HepG2 (cell line): Measurements from ENCODE around the gene DMKN. TPM values are rescaled to one million over a fixed set of nuclear protein-coding genes. Genes with fewer than 3 reads are reported as not detected.

ENCODE experiments used
- ARNTL ChIP-seq: sonication (generic); formaldehyde crosslinking; IDR thresholded peaks from 2 replicates; pipeline ENCODE4 v1.4.0; 2020; ENCODE audit warnings: mild to moderate bottlenecking, missing genetic modification reagents
- DZIP1 ChIP-seq: sonication (generic); formaldehyde crosslinking; IDR thresholded peaks from 2 replicates; pipeline ENCODE4 v1.5.0; 2020; ENCODE audit warnings: mild to moderate bottlenecking, missing genetic modification reagents
- HNRNPH1 ChIP-seq: fragments of 200-400 bp; formaldehyde crosslinking; optimal IDR thresholded peaks from 2 replicates; pipeline ENCODE3; 2017; ENCODE audit warnings: mild to moderate bottlenecking, low read depth, low read length
- IKZF1 ChIP-seq: fragments of 450-650 bp; IDR thresholded peaks from 2 replicates; pipeline ENCODE4 v1.7.1; 2016
- IRF9 ChIP-seq: sonication (generic); formaldehyde crosslinking; IDR thresholded peaks from 2 replicates; pipeline ENCODE4 v1.8.0; 2022; ENCODE audit warnings: missing genetic modification reagents, mild to moderate bottlenecking, borderline replicate concordance
- MXD4 ChIP-seq: IDR thresholded peaks from 2 replicates; pipeline ENCODE4 v1.6.1; 2016; ENCODE audit warnings: mild to moderate bottlenecking, missing biosample characterization, missing genetic modification reagents
- NFATC3 ChIP-seq: sonication (generic); formaldehyde crosslinking; IDR thresholded peaks from 2 replicates; pipeline ENCODE4 v1.5.1; 2020; ENCODE audit warnings: mild to moderate bottlenecking, missing genetic modification reagents
- NFRKB ChIP-seq: fragments of 450-650 bp; IDR thresholded peaks from 2 replicates; pipeline ENCODE4 v1.6.1; 2017
- PLSCR1 ChIP-seq: sonication (generic); formaldehyde crosslinking; IDR thresholded peaks from 2 replicates; pipeline ENCODE4 v1.5.0; 2020; ENCODE audit warnings: missing genetic modification reagents, mild to moderate bottlenecking, borderline replicate concordance
- POGZ ChIP-seq: sonication (generic); formaldehyde crosslinking; IDR thresholded peaks from 2 replicates; pipeline ENCODE4 v1.4.0; 2020; ENCODE audit warnings: mild to moderate bottlenecking, missing genetic modification reagents
- PPARG ChIP-seq: conservative IDR thresholded peaks from 2 replicates; pipeline ENCODE4 v1.6.1; 2016; ENCODE audit warnings: missing biosample characterization, missing genetic modification reagents
- SMAD9 ChIP-seq: sonication (generic); formaldehyde crosslinking; IDR thresholded peaks from 2 replicates; pipeline ENCODE4 v1.5.1; 2020; ENCODE audit warnings: mild to moderate bottlenecking, missing genetic modification reagents
- SRSF4 ChIP-seq: fragments of 200-400 bp; formaldehyde crosslinking; IDR thresholded peaks from one replicate; pipeline ENCODE4 v1.6.1; 2018; ENCODE audit warnings: mild to moderate bottlenecking, low read depth, low read length, moderate library complexity; ENCODE audit not compliant: poor library complexity, severe bottlenecking
- TEF ChIP-seq: sonication (generic); formaldehyde crosslinking; IDR thresholded peaks from 2 replicates; pipeline ENCODE4 v1.5.0; 2020; ENCODE audit warnings: missing genetic modification reagents
- ZC3H13 ChIP-seq: sonication (generic); formaldehyde crosslinking; IDR thresholded peaks from 2 replicates; pipeline ENCODE4 v1.8.1; 2023; ENCODE audit warnings: mild to moderate bottlenecking, missing genetic modification reagents, moderate library complexity
- ZFP1 ChIP-seq: IDR thresholded peaks from 2 replicates; pipeline ENCODE4 v1.6.1; 2016
- ZNF10 ChIP-seq: sonication (generic); formaldehyde crosslinking; IDR thresholded peaks from 2 replicates; pipeline ENCODE4 v1.4.0; 2020; ENCODE audit warnings: mild to moderate bottlenecking, low read depth, missing genetic modification reagents, borderline replicate concordance
- ZNF20 ChIP-seq: sonication (generic); formaldehyde crosslinking; IDR thresholded peaks from 2 replicates; pipeline ENCODE4 v1.4.0; 2020; ENCODE audit warnings: mild to moderate bottlenecking, moderate library complexity, missing genetic modification reagents
- ZNF414 ChIP-seq: sonication (generic); formaldehyde crosslinking; IDR thresholded peaks from 2 replicates; pipeline ENCODE4 v1.5.0; 2020; ENCODE audit warnings: missing genetic modification reagents
- ZNF501 ChIP-seq: sonication (generic); formaldehyde crosslinking; IDR thresholded peaks from 2 replicates; pipeline ENCODE4 v1.5.1; 2020; ENCODE audit warnings: mild to moderate bottlenecking, moderate library complexity, missing genetic modification reagents
- ZNF570 ChIP-seq: sonication (generic); formaldehyde crosslinking; IDR thresholded peaks from 2 replicates; pipeline ENCODE4 v1.4.0; 2020; ENCODE audit warnings: mild to moderate bottlenecking, missing genetic modification reagents, borderline replicate concordance
- ZNF616 ChIP-seq: sonication (generic); formaldehyde crosslinking; IDR thresholded peaks from 2 replicates; pipeline ENCODE4 v1.5.0; 2020; ENCODE audit warnings: low read depth, mild to moderate bottlenecking, missing genetic modification reagents
- ZNF788 ChIP-seq: sonication (generic); formaldehyde crosslinking; IDR thresholded peaks from 2 replicates; pipeline ENCODE4 v1.5.0; 2020; ENCODE audit warnings: mild to moderate bottlenecking, missing genetic modification reagents, borderline replicate concordance
- ZSCAN25 ChIP-seq: sonication (generic); formaldehyde crosslinking; IDR thresholded peaks from 2 replicates; pipeline ENCODE4 v1.8.0; 2022; ENCODE audit warnings: mild to moderate bottlenecking, missing genetic modification reagents
- polyA plus RNA-seq, 8 experiments: library from polyadenylated mRNA; depleted of rRNA in 3 of 8; stranded (reverse) in 7 of 8; unstranded in 1 of 8; fragments of >200 nt; fragmentation: Illumina TruSeq in 4 of 8; extraction: Trizol in 4 of 8; gene quantifications; 2 replicates each; pipeline versions ENCODE4 v1.2.1 to v1.2.3, GENCODE V29; 2011 to 2016; ENCODE audit warnings: low read depth in 4 of 8, missing spikeins in 1 of 8, mixed read lengths in 1 of 8; ENCODE audit not compliant: insufficient read depth in 1 of 8
- total RNA-seq, 5 experiments: library from RNA; depleted of rRNA; stranded (reverse); fragments of >200 nt; fragmentation: Illumina TruSeq; extraction: Trizol; gene quantifications; 2 replicates each; pipeline ENCODE4 v1.2.3, GENCODE V29; 2016; ENCODE audit warnings: low read depth in 1 of 5

DMKN gene
- total and polyA plus RNA-seq, 2 of the 13 experiments (the other 11 are each of a cell fraction or from before 2014, with no cell fraction given): 50.8 to 57.1 TPM

DNA sequence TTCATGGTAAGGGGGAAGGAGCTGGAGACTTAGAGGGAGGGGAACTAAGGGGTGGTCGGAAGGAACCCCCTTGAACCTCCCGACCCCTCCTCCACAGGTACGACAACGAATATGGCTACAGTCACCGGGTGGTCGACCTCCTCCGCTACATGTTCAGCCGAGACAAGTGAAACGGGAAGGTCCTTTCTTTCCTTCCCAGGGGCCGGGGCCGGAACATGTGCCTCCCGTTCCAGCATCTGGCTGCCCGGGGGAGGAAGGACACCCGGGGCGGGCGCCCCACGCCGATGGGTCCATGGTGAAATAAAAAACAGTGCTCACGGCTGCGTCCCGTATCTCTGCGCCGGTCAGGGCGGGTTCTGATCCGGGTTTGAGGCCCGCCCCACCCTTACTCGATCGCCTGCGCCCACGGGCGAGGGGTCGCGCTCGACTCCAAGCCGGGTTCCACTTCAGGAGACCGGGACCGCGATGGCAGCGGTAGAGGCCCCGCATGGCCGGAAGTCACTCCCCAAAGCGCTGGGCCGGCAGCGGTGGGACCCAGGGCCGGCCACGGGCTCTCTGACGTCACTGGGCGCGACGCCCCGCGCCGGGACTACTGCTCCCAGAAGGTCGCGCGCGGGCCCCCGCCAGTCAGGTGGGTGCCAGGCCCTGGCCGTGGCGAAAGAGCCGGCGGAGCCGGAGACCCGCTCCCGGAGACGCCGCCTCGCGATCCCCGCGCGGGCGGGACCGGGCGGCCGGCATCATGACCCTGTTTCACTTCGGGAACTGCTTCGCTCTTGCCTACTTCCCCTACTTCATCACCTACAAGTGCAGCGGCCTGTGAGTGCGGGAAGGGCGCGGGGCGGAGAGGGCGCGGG, 31.8 kb upstream of the DMKN start, which contains the start of gene TMEM147 (continued):
- TF ChIP-seq PLSCR1 (CRISPR knock-in tag) (no peak), ZNF616 (peak; percentile 77; the same call in 1 of the 2 replicates), IKZF1 (no peak), ZC3H13 (CRISPR knock-in tag) (no peak), ZSCAN25 (CRISPR knock-in tag) (0 out of 2 replicates have a peak, but pooled peaks have one; percentile 18), ZNF788 (CRISPR knock-in tag) (peak; percentile 81; the same call in 1 of the 2 replicates), NFATC3 (CRISPR knock-in tag) (0 out of 2 replicates have a peak, but pooled peaks have one; percentile 32), HNRNPH1 (no peak), ZFP1 (CRISPR knock-in tag) (0 out of 2 replicates have a peak, but pooled peaks have one; percentile 22), NFRKB (no peak), ZNF414 (CRISPR knock-in tag) (no peak), DZIP1 (CRISPR knock-in tag) (no peak), PPARG (CRISPR knock-in tag) (peak; percentile 61; the same call in 1 of the 2 replicates), ZNF20 (no peak), MXD4 (CRISPR knock-in tag) (peak; percentile 92), ZNF501 (CRISPR knock-in tag) (peak; percentile 82), ZNF570 (CRISPR knock-in tag) (no peak), ARNTL (CRISPR knock-in tag) (peak; percentile 31), SMAD9 (CRISPR knock-in tag) (no peak), ZNF10 (CRISPR knock-in tag) (no peak), TEF (0 out of 2 replicates have a peak, but pooled peaks have one; percentile 28), POGZ (CRISPR knock-in tag) (peak; percentile 68), SRSF4 (no peak), IRF9 (CRISPR knock-in tag) (no peak; the same call in 1 of the 2 replicates)
